ENCODE measurements around the gene SUCLG2.

The SUCLG2 gene

DNA sequence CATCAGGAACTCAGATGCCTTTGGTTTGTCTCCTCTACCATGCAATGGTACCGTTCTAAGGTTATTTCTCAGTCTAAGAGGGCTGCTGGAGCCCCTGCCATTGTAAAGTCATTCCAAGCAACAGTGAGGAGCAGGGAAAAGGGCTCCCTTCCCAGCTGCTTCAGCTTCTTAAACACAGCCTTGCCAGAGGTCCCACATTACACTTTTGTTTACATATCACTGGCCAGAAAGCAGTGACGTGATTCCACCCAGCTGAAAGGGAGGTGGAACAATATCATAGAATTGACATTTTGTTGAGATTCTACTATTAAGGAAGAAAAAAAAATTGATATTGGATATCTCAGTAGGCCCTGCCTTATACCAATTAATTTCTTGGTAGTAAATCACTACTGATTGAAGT, 194.6 kb downstream of the SUCLG2 start:
- no peaks in the 10 kb centered on the region for H3K9me3 ChIP-seq (ENCODE audit: control insufficient read depth, low read length)

DNA sequence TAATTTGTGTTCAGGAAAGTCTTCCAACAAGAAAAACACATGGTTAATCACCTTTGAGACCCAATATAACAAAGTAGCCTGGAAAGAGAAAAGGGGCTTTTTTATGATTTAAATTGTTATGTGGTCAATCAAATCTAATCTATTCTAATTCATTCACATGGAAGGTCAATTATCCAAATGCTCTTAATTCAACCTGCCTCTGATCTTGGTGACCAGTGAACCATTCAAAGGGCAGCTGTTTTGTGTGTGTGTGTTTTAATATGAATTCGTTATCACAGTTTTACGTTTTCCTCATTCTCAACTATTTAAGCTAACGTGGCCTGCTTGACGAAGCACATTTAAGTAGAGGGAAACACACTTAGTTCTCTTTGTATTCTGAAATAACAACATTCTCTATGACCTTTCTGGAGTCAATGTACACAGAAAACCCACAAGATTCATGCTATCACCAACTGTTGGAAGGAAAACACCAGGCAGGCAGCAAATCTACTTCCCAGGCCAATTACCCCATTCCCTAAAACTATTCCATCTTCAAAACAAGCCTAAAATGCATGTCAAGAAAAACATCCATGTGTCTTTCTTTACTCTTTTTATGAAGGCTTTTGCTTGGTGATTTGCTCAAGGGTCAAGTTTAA, 195.4 kb downstream of the SUCLG2 start:
- no peak overlapping the region for H3K4me3 ChIP-seq (ENCODE audit: low read length)
- H3K36me3 ChIP-seq (ENCODE audit: control insufficient read depth, insufficient read depth, low read length): no peaks in the 10 kb centered on the region
- H3K27me3 ChIP-seq (ENCODE audit: control insufficient read depth, insufficient read depth, low read length): no peaks in the 10 kb centered on the region
- no peaks in the 10 kb centered on the region for H3K9me3 ChIP-seq (ENCODE audit: control insufficient read depth, low read length)
- H3K9ac ChIP-seq (ENCODE audit: low read length): no peak overlapping the region
- no peaks in the 10 kb centered on the region for H3K4me1 ChIP-seq (ENCODE audit: control insufficient read depth, insufficient read depth, low read length)

More for the DNA sequence above, 194.6 kb downstream of the SUCLG2 start:
- Histone ChIP-seq H3K9ac (ENCODE audit: low read length) (no peak overlapping the region), H3K4me1 (ENCODE audit: control insufficient read depth, insufficient read depth, low read length) (no peaks in the 10 kb centered on the region), H3K36me3 (ENCODE audit: control insufficient read depth, insufficient read depth, low read length) (no peaks in the 10 kb centered on the region), H3K27me3 (ENCODE audit: control insufficient read depth, insufficient read depth, low read length) (no peaks in the 10 kb centered on the region), H3K4me3 (ENCODE audit: low read length) (no peak overlapping the region)

DNA sequence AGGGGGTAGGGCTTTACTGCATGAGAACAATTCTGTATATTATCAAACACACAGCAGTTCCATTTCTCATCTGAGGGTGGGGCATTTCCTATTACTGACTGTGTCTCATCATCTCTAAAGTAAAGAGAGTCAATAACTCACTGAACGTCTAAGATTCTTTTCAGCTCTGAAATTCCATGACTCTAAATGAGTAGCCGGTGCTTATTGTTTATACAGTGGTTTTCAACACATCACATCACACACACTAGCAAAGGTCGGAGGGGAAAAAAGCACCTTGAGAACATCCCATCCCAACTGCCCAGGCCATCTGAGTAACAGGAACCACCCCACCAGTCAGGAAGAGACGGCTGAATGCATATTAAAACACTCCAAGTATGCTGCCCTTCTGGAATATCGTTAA, 196.0 kb downstream of the SUCLG2 start:
- no peaks in the 10 kb centered on the region for H3K9me3 ChIP-seq (ENCODE audit: control insufficient read depth, low read length)
- no peaks in the 10 kb centered on the region for H3K4me1 ChIP-seq (ENCODE audit: control insufficient read depth, insufficient read depth, low read length)
- no peaks in the 10 kb centered on the region for H3K36me3 ChIP-seq (ENCODE audit: control insufficient read depth, insufficient read depth, low read length)
- H3K9ac ChIP-seq (ENCODE audit: low read length): no peak overlapping the region
- no peak overlapping the region for H3K4me3 ChIP-seq (ENCODE audit: low read length)
- H3K27me3 ChIP-seq (ENCODE audit: control insufficient read depth, insufficient read depth, low read length): no peaks in the 10 kb centered on the region

DNA sequence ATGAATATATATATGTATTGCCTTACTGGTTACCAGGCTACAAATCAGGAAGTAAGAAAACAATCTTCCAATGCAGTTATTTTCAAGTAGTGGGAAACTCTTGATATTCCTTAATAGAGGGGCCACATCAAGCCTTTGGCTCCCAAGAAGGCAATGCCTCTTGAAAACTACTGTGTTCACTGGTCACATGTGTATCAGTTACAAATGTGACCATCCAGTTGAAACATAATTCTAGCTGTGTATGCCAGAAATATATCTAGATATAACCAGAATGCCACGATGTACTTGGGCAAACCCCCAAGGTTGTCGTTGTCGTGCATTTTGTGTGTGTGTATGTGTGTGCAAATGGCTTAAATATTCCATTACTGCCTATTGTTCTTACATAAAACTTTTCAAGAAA, 200.8 kb downstream of the SUCLG2 start:
- no peak overlapping the region for H3K4me3 ChIP-seq (ENCODE audit: low read length)
- no peaks in the 10 kb centered on the region for H3K9me3 ChIP-seq (ENCODE audit: control insufficient read depth, low read length)
- no peaks in the 10 kb centered on the region for H3K27me3 ChIP-seq (ENCODE audit: control insufficient read depth, insufficient read depth, low read length)
- H3K4me1 ChIP-seq (ENCODE audit: control insufficient read depth, insufficient read depth, low read length): no peaks in the 10 kb centered on the region
- H3K36me3 ChIP-seq (ENCODE audit: control insufficient read depth, insufficient read depth, low read length): no peaks in the 10 kb centered on the region
- no peak overlapping the region for H3K9ac ChIP-seq (ENCODE audit: low read length)

DNA sequence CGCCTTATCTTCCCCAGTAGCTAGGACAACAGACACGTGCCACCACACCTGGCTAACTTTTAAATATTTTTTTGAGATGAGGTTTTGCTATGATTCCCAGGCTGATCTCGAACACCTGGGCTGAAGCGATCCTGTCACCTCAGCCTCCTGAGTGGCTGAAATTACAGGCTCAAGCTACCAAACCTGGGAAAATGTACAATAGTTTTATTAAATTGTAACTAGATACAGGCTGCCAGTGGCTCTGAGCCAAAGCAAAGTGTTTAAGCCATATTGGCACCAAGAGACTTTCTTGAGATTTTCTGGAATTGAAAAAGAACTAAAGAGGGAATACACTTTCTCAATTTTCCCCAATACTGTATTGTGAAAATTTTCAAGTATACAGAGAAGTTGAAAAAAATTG, 204.3 kb downstream of the SUCLG2 start:
- Histone ChIP-seq H3K27me3 (ENCODE audit: control insufficient read depth, insufficient read depth, low read length) (no peaks in the 10 kb centered on the region), H3K4me3 (ENCODE audit: low read length) (no peak overlapping the region), H3K9ac (ENCODE audit: low read length) (no peak overlapping the region), H3K9me3 (ENCODE audit: control insufficient read depth, low read length) (no peaks in the 10 kb centered on the region), H3K36me3 (ENCODE audit: control insufficient read depth, insufficient read depth, low read length) (no peaks in the 10 kb centered on the region), H3K4me1 (ENCODE audit: control insufficient read depth, insufficient read depth, low read length) (no peaks in the 10 kb centered on the region)

DNA sequence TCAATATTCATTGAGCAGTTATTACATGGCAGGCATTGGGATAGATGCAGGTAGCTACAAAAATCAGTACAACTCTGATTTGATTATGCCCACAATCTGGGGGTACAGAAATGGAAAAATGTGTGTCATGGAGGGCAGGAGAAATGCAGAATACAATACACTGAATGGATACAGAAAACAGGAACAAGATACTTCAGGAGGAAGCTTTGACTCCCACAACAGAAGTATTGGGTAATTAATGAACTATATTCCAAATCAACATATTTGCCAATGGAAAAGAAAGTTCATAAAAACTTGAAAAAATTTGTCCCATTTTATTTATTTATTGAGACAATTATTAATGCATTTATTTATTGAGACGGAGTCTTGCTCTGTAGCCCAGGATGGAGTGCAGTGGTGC, 207.0 kb downstream of the SUCLG2 start:
- Histone ChIP-seq H3K4me3 (ENCODE audit: low read length) (no peak overlapping the region), H3K36me3 (ENCODE audit: control insufficient read depth, insufficient read depth, low read length) (no peaks in the 10 kb centered on the region), H3K9ac (ENCODE audit: low read length) (no peak overlapping the region), H3K9me3 (ENCODE audit: control insufficient read depth, low read length) (no peaks in the 10 kb centered on the region), H3K4me1 (ENCODE audit: control insufficient read depth, insufficient read depth, low read length) (no peaks in the 10 kb centered on the region), H3K27me3 (ENCODE audit: control insufficient read depth, insufficient read depth, low read length) (no peaks in the 10 kb centered on the region)

DNA sequence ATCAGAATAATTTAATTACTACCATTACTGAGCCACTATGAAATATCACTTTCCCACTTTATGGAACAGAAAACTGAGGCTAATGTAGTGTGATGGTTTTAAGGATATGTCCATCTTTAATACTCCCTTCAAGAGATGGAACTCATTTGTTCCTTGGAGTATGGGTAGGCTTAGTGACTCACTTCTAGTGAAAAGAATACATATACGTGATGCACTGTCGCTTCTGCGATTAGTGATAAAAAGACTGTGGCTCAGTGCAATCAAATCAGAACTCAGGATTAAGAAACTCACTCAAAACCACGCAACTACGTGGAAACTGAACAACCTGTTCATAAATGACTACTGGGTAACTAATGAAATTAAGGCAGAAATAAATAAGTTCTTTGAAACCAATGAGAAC, 216.6 kb downstream of the SUCLG2 start:
- Histone ChIP-seq H3K9ac (ENCODE audit: low read length) (no peak overlapping the region), H3K9me3 (ENCODE audit: control insufficient read depth, low read length) (no peaks in the 10 kb centered on the region), H3K36me3 (ENCODE audit: control insufficient read depth, insufficient read depth, low read length) (no peaks in the 10 kb centered on the region), H3K4me3 (ENCODE audit: low read length) (no peak overlapping the region), H3K27me3 (ENCODE audit: control insufficient read depth, insufficient read depth, low read length) (no peaks in the 10 kb centered on the region), H3K4me1 (ENCODE audit: control insufficient read depth, insufficient read depth, low read length) (no peaks in the 10 kb centered on the region)

DNA sequence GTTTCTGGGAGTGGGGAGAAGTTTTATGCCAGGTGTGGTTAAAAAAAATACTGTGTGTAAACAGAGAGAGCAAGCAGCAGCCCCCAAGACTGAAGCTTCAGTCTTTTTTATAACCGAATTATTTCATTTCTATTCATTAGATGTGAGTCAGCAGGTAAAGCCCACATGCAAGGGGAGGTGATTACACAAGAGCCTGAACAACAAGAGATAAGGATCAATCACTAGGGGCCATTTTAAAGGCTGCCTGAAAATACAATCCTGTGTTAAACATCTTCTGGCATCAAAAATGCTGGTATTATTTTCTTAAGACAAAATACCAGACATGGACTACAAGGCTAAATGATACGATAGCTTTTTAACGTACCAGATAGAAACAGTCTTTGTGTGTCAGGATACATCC, 217.3 kb downstream of the SUCLG2 start:
- H3K4me1 ChIP-seq (ENCODE audit: control insufficient read depth, insufficient read depth, low read length): no peaks in the 10 kb centered on the region
- no peak overlapping the region for H3K9ac ChIP-seq (ENCODE audit: low read length)
- no peaks in the 10 kb centered on the region for H3K36me3 ChIP-seq (ENCODE audit: control insufficient read depth, insufficient read depth, low read length)
- no peak overlapping the region for H3K4me3 ChIP-seq (ENCODE audit: low read length)
- H3K9me3 ChIP-seq (ENCODE audit: control insufficient read depth, low read length): no peaks in the 10 kb centered on the region
- no peaks in the 10 kb centered on the region for H3K27me3 ChIP-seq (ENCODE audit: control insufficient read depth, insufficient read depth, low read length)

DNA sequence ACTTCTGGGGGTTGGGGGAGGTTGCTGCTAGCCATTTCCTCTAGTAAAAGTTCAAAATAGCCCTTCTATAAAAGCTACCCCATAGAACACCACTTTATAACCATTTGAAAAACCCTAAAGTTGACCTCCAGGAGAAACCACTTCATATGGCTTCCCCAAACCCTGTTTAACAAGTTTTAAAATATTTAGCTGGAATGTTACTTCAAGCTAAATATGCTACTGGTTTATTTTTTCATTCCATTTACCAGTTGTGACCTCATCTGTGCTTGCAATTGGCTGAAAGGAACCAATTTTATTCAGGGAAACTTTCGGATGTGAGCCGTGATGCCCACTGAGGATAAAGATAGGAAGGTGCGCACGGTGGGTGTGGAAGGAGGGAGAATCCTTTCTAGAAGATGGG, 221.3 kb downstream of the SUCLG2 start:
- H3K4me1 ChIP-seq (ENCODE audit: control insufficient read depth, insufficient read depth, low read length): no peaks in the 10 kb centered on the region
- no peak overlapping the region for H3K9ac ChIP-seq (ENCODE audit: low read length)
- H3K27me3 ChIP-seq (ENCODE audit: control insufficient read depth, insufficient read depth, low read length): no peaks in the 10 kb centered on the region

DNA sequence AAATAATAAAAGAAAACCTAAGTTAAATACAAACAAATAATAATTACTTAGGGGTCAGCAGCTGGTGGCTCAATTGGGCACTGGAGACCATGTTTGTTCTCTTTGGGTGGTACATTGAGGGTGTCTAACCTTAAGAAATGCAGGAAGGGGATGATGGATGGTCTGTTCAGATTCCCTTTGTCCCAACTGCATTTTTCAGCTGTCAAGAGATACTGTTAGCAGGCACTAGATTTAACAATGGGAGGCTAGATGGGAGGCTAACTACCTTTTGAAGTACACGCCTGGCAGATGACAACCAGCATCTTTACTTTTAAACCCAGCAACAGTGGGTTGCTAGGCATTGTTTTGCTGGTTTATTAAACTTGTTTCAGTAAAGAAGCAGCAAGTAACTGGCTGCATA, 222.5 kb downstream of the SUCLG2 start:
- H3K4me3 ChIP-seq (ENCODE audit: low read length): no peak overlapping the region
- no peaks in the 10 kb centered on the region for H3K27me3 ChIP-seq (ENCODE audit: control insufficient read depth, insufficient read depth, low read length)
- no peak overlapping the region for H3K9ac ChIP-seq (ENCODE audit: low read length)
- H3K9me3 ChIP-seq (ENCODE audit: control insufficient read depth, low read length): no peaks in the 10 kb centered on the region
- no peaks in the 10 kb centered on the region for H3K4me1 ChIP-seq (ENCODE audit: control insufficient read depth, insufficient read depth, low read length)
- H3K36me3 ChIP-seq (ENCODE audit: control insufficient read depth, insufficient read depth, low read length): no peaks in the 10 kb centered on the region

More for the DNA sequence above, 221.3 kb downstream of the SUCLG2 start:
- Histone ChIP-seq H3K36me3 (ENCODE audit: control insufficient read depth, insufficient read depth, low read length) (no peaks in the 10 kb centered on the region), H3K9me3 (ENCODE audit: control insufficient read depth, low read length) (no peaks in the 10 kb centered on the region), H3K4me3 (ENCODE audit: low read length) (no peak overlapping the region)

DNA sequence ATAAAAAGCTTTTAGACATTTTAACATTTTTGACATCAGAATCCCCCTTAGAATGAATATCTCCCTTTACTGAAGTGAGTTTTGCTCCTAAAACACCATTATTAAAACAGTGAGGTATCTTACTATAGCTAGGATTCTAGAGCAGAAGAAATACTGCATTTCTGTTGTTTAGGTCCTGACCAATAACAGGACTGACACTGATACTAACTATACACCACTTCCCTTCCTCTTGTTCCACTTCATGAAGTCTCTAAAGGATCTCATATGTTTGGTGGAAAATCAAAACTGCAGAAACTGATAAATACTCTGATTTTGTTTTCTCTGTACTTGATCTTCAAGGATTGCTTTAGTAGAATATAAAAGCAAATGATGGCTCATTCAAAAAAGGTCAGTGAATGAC, 230.7 kb downstream of the SUCLG2 start:
- Histone ChIP-seq H3K27me3 (ENCODE audit: control insufficient read depth, insufficient read depth, low read length) (no peaks in the 10 kb centered on the region), H3K4me1 (ENCODE audit: control insufficient read depth, insufficient read depth, low read length) (no peaks in the 10 kb centered on the region), H3K36me3 (ENCODE audit: control insufficient read depth, insufficient read depth, low read length) (no peaks in the 10 kb centered on the region)

DNA sequence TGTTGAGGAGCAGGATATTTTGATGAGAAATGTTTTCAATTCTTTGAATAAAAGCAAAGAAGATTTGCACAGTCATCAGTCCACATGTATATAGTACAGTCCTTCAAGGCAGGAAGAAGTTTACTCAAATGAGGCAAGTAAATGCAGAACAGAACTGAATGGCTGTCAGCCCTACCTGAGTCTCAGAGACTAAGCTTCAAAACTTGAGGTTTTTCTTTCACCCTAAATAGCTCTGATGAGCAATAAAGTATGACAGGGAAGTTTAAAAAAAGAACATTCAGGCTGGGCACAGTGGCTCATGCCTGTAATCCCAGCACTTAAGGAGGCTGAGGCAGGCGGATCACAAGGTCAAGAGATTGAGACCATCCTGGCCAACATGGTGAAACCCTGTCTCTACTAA, 232.5 kb downstream of the SUCLG2 start:
- Histone ChIP-seq H3K4me1 (ENCODE audit: control insufficient read depth, insufficient read depth, low read length) (no peaks in the 10 kb centered on the region), H3K36me3 (ENCODE audit: control insufficient read depth, insufficient read depth, low read length) (no peaks in the 10 kb centered on the region), H3K27me3 (ENCODE audit: control insufficient read depth, insufficient read depth, low read length) (no peaks in the 10 kb centered on the region), H3K9ac (ENCODE audit: low read length) (no peak overlapping the region), H3K9me3 (ENCODE audit: control insufficient read depth, low read length) (no peaks in the 10 kb centered on the region), H3K4me3 (ENCODE audit: low read length) (no peak overlapping the region)

More for the DNA sequence above, 230.7 kb downstream of the SUCLG2 start:
- H3K9ac ChIP-seq (ENCODE audit: low read length): no peak overlapping the region
- no peaks in the 10 kb centered on the region for H3K9me3 ChIP-seq (ENCODE audit: control insufficient read depth, low read length)
- H3K4me3 ChIP-seq (ENCODE audit: low read length): no peak overlapping the region

DNA sequence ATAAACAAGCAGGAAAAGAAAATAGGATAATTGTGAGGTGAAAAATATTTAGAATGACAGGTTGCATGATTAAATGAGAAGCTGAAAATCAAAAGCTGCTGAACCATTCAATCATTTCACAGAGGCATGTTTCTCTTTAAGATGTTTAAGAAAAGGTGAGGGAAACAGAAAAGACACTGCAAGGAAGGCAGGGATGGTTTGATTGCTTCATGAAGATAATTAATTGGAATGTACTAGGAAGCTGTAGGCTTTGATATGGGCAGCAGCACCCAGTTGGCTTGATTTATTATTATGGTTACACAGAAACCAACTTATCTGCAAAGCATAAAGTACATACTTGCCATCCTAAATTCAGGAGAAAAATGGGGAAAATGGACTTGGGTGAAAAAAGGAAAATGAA, 234.6 kb downstream of the SUCLG2 start:
- H3K9ac ChIP-seq (ENCODE audit: low read length): no peak overlapping the region
- no peaks in the 10 kb centered on the region for H3K36me3 ChIP-seq (ENCODE audit: control insufficient read depth, insufficient read depth, low read length)

More for the DNA sequence above, 234.6 kb downstream of the SUCLG2 start:
- no peaks in the 10 kb centered on the region for H3K9me3 ChIP-seq (ENCODE audit: control insufficient read depth, low read length)
- H3K4me1 ChIP-seq (ENCODE audit: control insufficient read depth, insufficient read depth, low read length): no peaks in the 10 kb centered on the region
- H3K27me3 ChIP-seq (ENCODE audit: control insufficient read depth, insufficient read depth, low read length): no peaks in the 10 kb centered on the region
- H3K4me3 ChIP-seq (ENCODE audit: low read length): no peak overlapping the region

All from mucosa of stomach (tissue), 1 donor.